H9 (cell line): Measurements from ENCODE around the gene MMRN1. TPM values are rescaled to one million over a fixed set of nuclear protein-coding genes. Genes with fewer than 3 reads are reported as not detected.

Experiments used
- DNase-seq: peaks from one replicate; pipeline ENCODE4 v3.0.0-alpha.2; 2017
- H2AFZ ChIP-seq: one replicate; pipeline ENCODE4 v1.6.1; 2013; ENCODE audit warnings: mild to moderate bottlenecking, low read length, control low read depth, moderate library complexity
- H2AK5ac ChIP-seq: 2 replicates; pipeline ENCODE4 v1.6.1; 2013; ENCODE audit warnings: low read length, control low read depth, mixed read lengths; ENCODE audit not compliant: insufficient read length
- H2BK120ac ChIP-seq: one replicate; pipeline ENCODE4 v1.6.1; 2013; ENCODE audit warnings: low read depth, mild to moderate bottlenecking, low read length, control low read depth, inconsistent platforms; ENCODE audit not compliant: poor library complexity, severe bottlenecking
- H2BK12ac ChIP-seq: 2 replicates; pipeline ENCODE4 v1.6.1; 2013; ENCODE audit warnings: low read length, control low read depth, mixed read lengths, low read depth; ENCODE audit not compliant: insufficient read length
- H2BK15ac ChIP-seq: 2 replicates; pipeline ENCODE4 v1.6.1; 2013; ENCODE audit warnings: low read depth, low read length, control low read depth
- H2BK20ac ChIP-seq: one replicate; pipeline ENCODE4 v1.6.1; 2013; ENCODE audit warnings: low read depth, mild to moderate bottlenecking, low read length, control low read depth, inconsistent platforms; ENCODE audit not compliant: poor library complexity, severe bottlenecking
- H2BK5ac ChIP-seq: 2 replicates; pipeline ENCODE4 v1.6.1; 2013; ENCODE audit warnings: low read length, control low read depth, mixed read lengths; ENCODE audit not compliant: insufficient read length
- H3K14ac ChIP-seq: 2 replicates; pipeline ENCODE4 v1.6.1; 2013; ENCODE audit warnings: low read length, control low read depth; ENCODE audit not compliant: insufficient read depth
- H3K18ac ChIP-seq: 2 replicates; pipeline ENCODE4 v1.6.1; 2013; ENCODE audit warnings: low read depth, mild to moderate bottlenecking, mixed read lengths, low read length, control low read depth; ENCODE audit not compliant: insufficient read length
- H3K23ac ChIP-seq: 2 replicates; pipeline ENCODE4 v1.6.1; 2013; ENCODE audit warnings: low read length, control low read depth, mixed read lengths, low read depth; ENCODE audit not compliant: insufficient read length
- H3K23me2 ChIP-seq: 2 replicates; pipeline ENCODE4 v1.6.1; 2013; ENCODE audit warnings: low read depth, mild to moderate bottlenecking, mixed read lengths, low read length, control low read depth; ENCODE audit not compliant: insufficient read length, poor library complexity, severe bottlenecking
- H3K27ac ChIP-seq: 2 replicates; pipeline ENCODE4 v1.5.1; 2013; ENCODE audit warnings: low read length, control low read depth, mixed read lengths, low read depth; ENCODE audit not compliant: insufficient read length
- H3K27me3 ChIP-seq: 2 replicates; pipeline ENCODE4 v1.6.1; 2013; ENCODE audit warnings: low read length, control low read depth, inconsistent platforms; ENCODE audit not compliant: insufficient read depth
- H3K4ac ChIP-seq: 2 replicates; pipeline ENCODE4 v1.6.1; 2013; ENCODE audit warnings: low read depth, mild to moderate bottlenecking, control low read depth, inconsistent platforms, low read length, moderate library complexity
- H3K4me1 ChIP-seq: 2 replicates; pipeline ENCODE4 v1.6.1; 2013; ENCODE audit warnings: low read length, control low read depth, inconsistent platforms; ENCODE audit not compliant: insufficient read depth
- H3K4me2 ChIP-seq: 2 replicates; pipeline ENCODE4 v1.6.1; 2013; ENCODE audit warnings: low read length, control low read depth, mixed read lengths; ENCODE audit not compliant: insufficient read length, insufficient read depth
- H3K56ac ChIP-seq: 2 replicates; pipeline ENCODE4 v1.6.1; 2013; ENCODE audit warnings: low read depth, mild to moderate bottlenecking, mixed read lengths, low read length, control low read depth; ENCODE audit not compliant: insufficient read length
- H3K79me1 ChIP-seq: 2 replicates; pipeline ENCODE4 v1.6.1; 2013; ENCODE audit warnings: low read depth, mild to moderate bottlenecking, moderate library complexity, low read length, control low read depth, inconsistent platforms; ENCODE audit not compliant: insufficient read depth, poor library complexity, severe bottlenecking
- H3K79me2 ChIP-seq: 2 replicates; pipeline ENCODE4 v1.6.1; 2013; ENCODE audit warnings: low read length, control low read depth, inconsistent platforms; ENCODE audit not compliant: insufficient read depth
- H3K9ac ChIP-seq: 2 replicates; pipeline ENCODE4 v1.6.1; 2013; ENCODE audit warnings: low read length, control low read depth, mixed read lengths; ENCODE audit not compliant: insufficient read length; ENCODE audit errors: extremely low read depth
- H3K9me3 ChIP-seq: one replicate; pipeline ENCODE4 v1.6.1; 2013; ENCODE audit warnings: low read depth, low read length, inconsistent platforms; ENCODE audit not compliant: control insufficient read depth
- H3T11ph ChIP-seq: one replicate; pipeline ENCODE4 v1.6.1; 2013; ENCODE audit warnings: mild to moderate bottlenecking, low read length, control low read depth, inconsistent platforms
- H4K20me1 ChIP-seq: one replicate; pipeline ENCODE4 v1.6.1; 2013; ENCODE audit not compliant: control insufficient read depth, insufficient read length, insufficient read depth
- H4K5ac ChIP-seq: 2 replicates; pipeline ENCODE4 v1.6.1; 2013; ENCODE audit warnings: low read depth, mild to moderate bottlenecking, mixed read lengths, low read length, control low read depth; ENCODE audit not compliant: insufficient read length
- H4K8ac ChIP-seq: replicated peaks from 2 replicates; pipeline ENCODE4 v1.6.1; 2013; ENCODE audit warnings: low read length, control low read depth, mixed read lengths, low read depth; ENCODE audit not compliant: insufficient read length
- H4K91ac ChIP-seq: 2 replicates; pipeline ENCODE4 v1.6.1; 2013; ENCODE audit warnings: low read depth, mild to moderate bottlenecking, moderate library complexity, mixed read lengths, low read length, control low read depth; ENCODE audit not compliant: insufficient read length
- H3K27ac Mint-ChIP-seq, 3 experiments: 2 replicates in 2 of 3; 3 replicates in 1 of 3; pipeline ENCODE4 v1.8.0; 2020 to 2021; ENCODE audit warnings: mixed read lengths in 3 of 3, mild to moderate bottlenecking in 1 of 3, moderate library complexity in 1 of 3
- H3K27me3 Mint-ChIP-seq: 2 replicates; pipeline ENCODE4 v1.8.0; 2021; ENCODE audit warnings: low read depth, mild to moderate bottlenecking, moderate library complexity, mixed read lengths
- H3K36me3 Mint-ChIP-seq, 3 experiments: 2 replicates in 2 of 3; 3 replicates in 1 of 3; pipeline ENCODE4 v1.8.0; 2020 to 2021; ENCODE audit warnings: low read depth in 3 of 3, mixed read lengths in 3 of 3; ENCODE audit not compliant: insufficient read depth in 1 of 3
- H3K4me1 Mint-ChIP-seq, 2 experiments: 2 replicates each; pipeline ENCODE4 v1.8.0; 2020; ENCODE audit warnings: mixed read lengths in 2 of 2
- H3K4me3 Mint-ChIP-seq, 2 experiments: 2 replicates in 1 of 2; 3 replicates in 1 of 2; pipeline ENCODE4 v1.8.0; 2020 to 2021; ENCODE audit warnings: mild to moderate bottlenecking in 2 of 2, mixed read lengths in 2 of 2, moderate library complexity in 1 of 2
- H3K9me3 Mint-ChIP-seq, 2 experiments: 2 replicates in 1 of 2; 3 replicates in 1 of 2; pipeline ENCODE4 v1.8.0; 2020; ENCODE audit warnings: mild to moderate bottlenecking in 2 of 2, mixed read lengths in 2 of 2, moderate library complexity in 1 of 2
- WGBS: extraction: QIAGEN DNeasy Blood & Tissue Kit; methylation state at CpG from one replicate; pipeline ENCODE4 v1.1.7; 2013; ENCODE audit warnings: missing lambda C conversion rate, low lambda C conversion rate, mixed read lengths; ENCODE audit not compliant: insufficient read length; ENCODE audit errors: extremely low coverage; 5-methylcytosine and 5-hydroxymethylcytosine counted together
- total RNA-seq: library from RNA; stranded (reverse); gene quantifications from 2 replicates; pipeline ENCODE4 v1.2.1, GENCODE V29; 2021
- TF ChIP-seq, protein P1 (sequence below): fragments of 200-600 bp; sonication (generic); conservative IDR thresholded peaks from 3 replicates; pipeline ENCODE4 v1.8.0; 2021; ENCODE audit warnings: antibody characterized with exemption, mild to moderate bottlenecking

Gene MMRN1
- total RNA-seq, 1 experiment from 2014 or later: not detected

DNA sequence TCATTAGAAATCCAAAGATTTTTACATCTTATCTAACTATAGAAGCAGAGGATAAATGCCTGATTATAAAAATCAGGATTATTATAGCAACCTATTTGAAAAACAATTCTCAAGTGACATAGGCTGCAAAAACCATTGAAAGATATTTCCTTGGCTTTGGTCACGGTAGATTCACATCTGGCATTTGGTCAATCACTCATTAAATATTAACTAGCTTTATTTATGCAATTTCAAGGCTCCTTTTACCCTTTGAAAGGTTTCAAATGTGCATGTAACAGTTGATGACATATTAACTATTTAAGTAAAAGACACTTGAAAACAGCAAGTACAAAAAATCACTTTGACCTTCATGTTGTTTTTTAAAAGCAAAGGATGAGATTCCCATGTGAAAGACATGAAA, 98.1 kb downstream of the MMRN1 start:
- Histone ChIP-seq H3K23ac (no peak overlapping the region), H3T11ph (no peak overlapping the region), H3K14ac (no peak overlapping the region), H3K79me1 (no peaks in the 10 kb centered on the region), H2AFZ (no peak overlapping the region), H3K56ac (no peak overlapping the region), H3K9ac (no peak overlapping the region), H2BK5ac (no peak overlapping the region), H2BK12ac (no peak overlapping the region), H4K5ac (no peak overlapping the region), H4K8ac (no peak overlapping the region), H2BK20ac (no peak overlapping the region), H4K91ac (no peak overlapping the region), H3K9me3 (no peaks in the 10 kb centered on the region), H2BK120ac (no peak overlapping the region), H4K20me1 (no peaks in the 10 kb centered on the region), H2AK5ac (no peak overlapping the region), H2BK15ac (no peak overlapping the region), H3K27ac (no peak overlapping the region), H3K4me1 (no peaks in the 10 kb centered on the region), H3K27me3 (no peaks in the 10 kb centered on the region), H3K79me2 (no peaks in the 10 kb centered on the region), H3K18ac (no peak overlapping the region), H3K4me2 (no peak overlapping the region), H3K4ac (no peak overlapping the region), H3K23me2 (no peaks in the 10 kb centered on the region)
- Mint-ChIP-seq H3K27me3 (no peaks in the 10 kb centered on the region), H3K4me3 (no peak overlapping the region), H3K4me1 (peaks cover 8 to 15% of the 10 kb centered on the region in 2 experiments), H3K9me3 (peaks cover 3 to 10% of the 10 kb centered on the region in 2 experiments; a peak in 3 of 5 replicates), H3K27ac (no peak overlapping the region), H3K36me3 (peaks cover 0 to 11% (median under 1%) of the 10 kb centered on the region in 3 experiments; a peak in 3 of 7 replicates)
- DNase-seq: no peak
- TF ChIP-seq, protein P1, sequence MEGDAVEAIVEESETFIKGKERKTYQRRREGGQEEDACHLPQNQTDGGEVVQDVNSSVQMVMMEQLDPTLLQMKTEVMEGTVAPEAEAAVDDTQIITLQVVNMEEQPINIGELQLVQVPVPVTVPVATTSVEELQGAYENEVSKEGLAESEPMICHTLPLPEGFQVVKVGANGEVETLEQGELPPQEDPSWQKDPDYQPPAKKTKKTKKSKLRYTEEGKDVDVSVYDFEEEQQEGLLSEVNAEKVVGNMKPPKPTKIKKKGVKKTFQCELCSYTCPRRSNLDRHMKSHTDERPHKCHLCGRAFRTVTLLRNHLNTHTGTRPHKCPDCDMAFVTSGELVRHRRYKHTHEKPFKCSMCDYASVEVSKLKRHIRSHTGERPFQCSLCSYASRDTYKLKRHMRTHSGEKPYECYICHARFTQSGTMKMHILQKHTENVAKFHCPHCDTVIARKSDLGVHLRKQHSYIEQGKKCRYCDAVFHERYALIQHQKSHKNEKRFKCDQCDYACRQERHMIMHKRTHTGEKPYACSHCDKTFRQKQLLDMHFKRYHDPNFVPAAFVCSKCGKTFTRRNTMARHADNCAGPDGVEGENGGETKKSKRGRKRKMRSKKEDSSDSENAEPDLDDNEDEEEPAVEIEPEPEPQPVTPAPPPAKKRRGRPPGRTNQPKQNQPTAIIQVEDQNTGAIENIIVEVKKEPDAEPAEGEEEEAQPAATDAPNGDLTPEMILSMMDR: no peak
- WGBS: no CpG with 5 or more reads among the region's 1 CpG
